GM12878 (cell line): Measurements from ENCODE around the gene PIK3C3. TPM values are rescaled to one million over a fixed set of nuclear protein-coding genes. Genes with fewer than 3 reads are reported as not detected.

ENCODE experiments used
- ATF7 ChIP-seq: fragments of 450-650 bp; IDR thresholded peaks from 2 replicates; pipeline ENCODE4 v1.6.1; 2016; ENCODE audit warnings: low read depth, mild to moderate bottlenecking
- CBX5 ChIP-seq: sonication (generic); IDR thresholded peaks from 2 replicates; pipeline ENCODE4 v1.6.1; 2016; ENCODE audit warnings: low read depth, moderate library complexity, mild to moderate bottlenecking, inconsistent platforms
- CUX1 ChIP-seq: IDR thresholded peaks from 2 replicates; pipeline ENCODE4 v1.6.1; 2012; ENCODE audit warnings: improper control_type of control experiment, low read depth, low read length; ENCODE audit not compliant: insufficient replicate concordance
- DPF2 ChIP-seq: fragments of 450-650 bp; IDR thresholded peaks from 2 replicates; pipeline ENCODE4 v1.6.1; 2017; ENCODE audit warnings: mild to moderate bottlenecking
- MTA2 ChIP-seq: fragments of 450-650 bp; IDR thresholded peaks from 2 replicates; pipeline ENCODE4 v1.6.1; 2016; ENCODE audit warnings: low read depth, mild to moderate bottlenecking, moderate library complexity
- MYC ChIP-seq: IDR thresholded peaks from 2 replicates; pipeline ENCODE4 v1.6.1; 2011; ENCODE audit warnings: mild to moderate bottlenecking, low read length, moderate library complexity, inconsistent platforms; ENCODE audit not compliant: insufficient read depth, insufficient replicate concordance, insufficient read length, severe bottlenecking
- NFXL1 ChIP-seq: fragments of 450-650 bp; IDR thresholded peaks from 2 replicates; pipeline ENCODE4 v1.6.1; 2017; ENCODE audit warnings: antibody characterized with exemption, mild to moderate bottlenecking, borderline replicate concordance
- PBX3 ChIP-seq: IDR thresholded peaks from 2 replicates; pipeline ENCODE4 v1.6.1; 2011; ENCODE audit warnings: mild to moderate bottlenecking, low read depth, low read length, moderate library complexity; ENCODE audit not compliant: insufficient replicate concordance
- RBBP5 ChIP-seq: fragments of 200-600 bp; sonication (generic); conservative IDR thresholded peaks from 2 replicates; pipeline ENCODE4 v1.6.1; 2016
- SMC3 ChIP-seq: IDR thresholded peaks from 2 replicates; pipeline ENCODE4 v1.6.1; 2011; ENCODE audit warnings: low read length, improper control_type of control experiment, borderline replicate concordance
- SUPT20H ChIP-seq: IDR thresholded peaks from 2 replicates; pipeline ENCODE4 v1.6.1; 2011; ENCODE audit warnings: low read depth, mild to moderate bottlenecking, low read length, moderate library complexity, borderline replicate concordance; ENCODE audit not compliant: control insufficient read depth
- ZBED1 ChIP-seq: IDR thresholded peaks from 2 replicates; pipeline ENCODE4 v1.6.1; 2016; ENCODE audit warnings: borderline replicate concordance
- ZBTB11 ChIP-seq: fragments of 450-650 bp; formaldehyde crosslinking; IDR thresholded peaks from 2 replicates; pipeline ENCODE4 v1.5.0; 2022; ENCODE audit warnings: mild to moderate bottlenecking, missing genetic modification characterization
- polyA plus RNA-seq, 11 experiments: library from polyadenylated mRNA; depleted of rRNA in 4 of 11; unstranded in 6 of 11; stranded (reverse) in 5 of 11; fragments of >200 nt; fragmentation: Nextera tagmentation in 4 of 11; fragmentation: Illumina TruSeq in 1 of 11; extraction: Ambion mirVana in 4 of 11; extraction: Trizol in 1 of 11; gene quantifications; 1 replicate in 1 of 11; 2 replicates in 10 of 11; pipeline versions ENCODE4 v1.2.1 to v1.2.3, GENCODE V29; 2011 to 2016; ENCODE audit warnings: inconsistent platforms in 2 of 11, missing spikeins in 2 of 11, low read depth in 1 of 11
- total RNA-seq, 4 experiments: library from RNA; depleted of rRNA in 3 of 4; stranded (reverse); fragments of >200 nt in 3 of 4; fragmentation: Illumina TruSeq in 1 of 4; extraction: Trizol in 1 of 4; gene quantifications; 2 replicates each; pipeline versions ENCODE4 v1.2.1 to v1.2.3, GENCODE V29; 2013 to 2021
- TF ChIP-seq, protein P1 (sequence below): IDR thresholded peaks from 2 replicates; pipeline ENCODE4 v1.6.1; 2011; ENCODE audit warnings: borderline replicate concordance, low read depth, mild to moderate bottlenecking, moderate library complexity, mixed read lengths, low read length; ENCODE audit not compliant: insufficient read depth; ENCODE audit errors: extremely low read length

Gene PIK3C3
- total and polyA plus RNA-seq, 10 of the 15 experiments (the other 5 are each of a cell fraction or from before 2014, with no cell fraction given) = 14.4 to 131 (median 32.4) TPM

DNA sequence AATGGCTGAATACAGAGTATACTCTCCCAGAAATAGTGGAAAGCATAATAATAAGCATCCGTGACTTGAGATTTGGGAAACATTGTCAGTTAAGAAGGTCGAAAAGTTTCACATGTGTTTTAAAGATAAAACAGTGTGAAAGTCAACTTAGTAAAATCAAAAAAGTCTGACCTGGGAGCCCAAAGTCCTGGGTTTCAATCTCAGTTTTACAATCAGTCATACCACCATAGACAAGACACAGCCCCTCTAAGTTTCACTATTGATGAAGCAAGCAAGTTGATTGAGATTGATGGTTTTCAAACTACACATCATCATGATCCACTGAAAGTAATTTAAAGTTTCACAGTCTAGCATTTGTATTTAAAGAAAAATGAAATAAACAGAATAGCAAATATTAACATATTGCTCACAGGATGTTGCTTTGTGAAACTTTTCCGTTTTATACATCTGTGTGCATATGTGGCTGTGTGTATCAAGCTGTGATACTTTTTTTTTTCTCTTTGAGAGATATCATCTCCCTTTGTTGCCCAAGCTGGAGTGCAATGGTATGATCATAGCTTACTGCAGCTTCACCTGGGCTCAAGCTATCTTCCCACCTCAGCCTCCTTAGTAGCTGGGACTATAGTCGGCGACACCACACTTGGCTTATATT, 71.1 kb downstream of the PIK3C3 start (continued):
- TF ChIP-seq MTA2 (peak; percentile 92), ATF7 (peak; percentile 86), ZBED1 (peak; percentile 89), DPF2 (peak; percentile 81), PBX3 (peak; percentile 83), SMC3 (no peak), ZBTB11 (CRISPR knock-in tag) (no peak), CUX1 (peak; percentile 80), CBX5 (no peak), NFXL1 (no peak), RBBP5 (no peak), MYC (no peak), SUPT20H (no peak)
- TF ChIP-seq, protein P1, sequence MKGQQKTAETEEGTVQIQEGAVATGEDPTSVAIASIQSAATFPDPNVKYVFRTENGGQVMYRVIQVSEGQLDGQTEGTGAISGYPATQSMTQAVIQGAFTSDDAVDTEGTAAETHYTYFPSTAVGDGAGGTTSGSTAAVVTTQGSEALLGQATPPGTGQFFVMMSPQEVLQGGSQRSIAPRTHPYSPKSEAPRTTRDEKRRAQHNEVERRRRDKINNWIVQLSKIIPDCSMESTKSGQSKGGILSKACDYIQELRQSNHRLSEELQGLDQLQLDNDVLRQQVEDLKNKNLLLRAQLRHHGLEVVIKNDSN = no peak
